Brain pericyte (primary cell): ENCODE results near the gene RNF20.
"Not testable (repeated sequence)": the region's sequence is repeated elsewhere in the genome, so short reads cannot be mapped to it uniquely, and the experiment has no call there.

Experiments
- DNase-seq: peaks from one replicate; pipeline ENCODE4 v3.0.0-alpha.2; 2012; ENCODE audit warnings: low read depth, low spot score

RNF20 gene

DNA sequence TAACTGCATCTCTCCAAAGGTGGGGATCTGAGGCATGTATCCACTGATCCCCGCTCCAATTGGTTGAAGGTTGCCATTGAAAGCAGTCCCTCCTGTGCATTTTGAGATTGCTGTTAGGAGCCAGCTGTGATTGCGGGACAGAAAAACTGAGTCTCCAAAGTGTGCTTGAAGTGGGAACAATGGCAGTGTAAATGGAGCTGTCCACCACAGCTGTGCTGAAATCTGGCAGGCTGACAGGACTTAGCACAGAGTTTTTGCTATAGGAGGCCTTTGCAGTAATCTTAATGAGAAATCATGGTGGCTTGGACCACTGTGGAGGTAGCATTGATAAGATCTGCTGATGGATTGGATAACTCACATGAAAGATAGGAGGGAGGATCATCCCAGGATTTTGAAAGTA, 3.3 kb downstream of the RNF20 start:
- no peak for DNase-seq

DNA sequence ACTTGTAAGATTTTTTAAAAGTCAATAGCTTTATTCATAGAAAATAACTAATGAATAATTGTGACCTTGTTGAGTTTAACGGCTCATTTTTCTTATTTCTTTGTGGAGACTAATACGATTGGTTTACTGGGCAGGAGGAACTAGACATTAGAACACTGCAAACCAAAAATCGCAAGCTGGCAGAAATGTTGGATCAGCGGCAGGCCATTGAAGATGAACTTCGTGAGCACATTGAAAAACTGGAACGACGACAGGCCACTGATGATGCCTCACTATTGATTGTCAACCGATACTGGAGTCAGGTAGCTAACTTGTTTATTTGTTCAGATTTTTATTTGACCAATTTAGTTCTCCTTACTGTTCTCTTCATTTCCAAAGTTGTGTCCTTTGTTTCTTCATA, 6.4 kb downstream of the RNF20 start:
- DNase-seq = no peak

DNA sequence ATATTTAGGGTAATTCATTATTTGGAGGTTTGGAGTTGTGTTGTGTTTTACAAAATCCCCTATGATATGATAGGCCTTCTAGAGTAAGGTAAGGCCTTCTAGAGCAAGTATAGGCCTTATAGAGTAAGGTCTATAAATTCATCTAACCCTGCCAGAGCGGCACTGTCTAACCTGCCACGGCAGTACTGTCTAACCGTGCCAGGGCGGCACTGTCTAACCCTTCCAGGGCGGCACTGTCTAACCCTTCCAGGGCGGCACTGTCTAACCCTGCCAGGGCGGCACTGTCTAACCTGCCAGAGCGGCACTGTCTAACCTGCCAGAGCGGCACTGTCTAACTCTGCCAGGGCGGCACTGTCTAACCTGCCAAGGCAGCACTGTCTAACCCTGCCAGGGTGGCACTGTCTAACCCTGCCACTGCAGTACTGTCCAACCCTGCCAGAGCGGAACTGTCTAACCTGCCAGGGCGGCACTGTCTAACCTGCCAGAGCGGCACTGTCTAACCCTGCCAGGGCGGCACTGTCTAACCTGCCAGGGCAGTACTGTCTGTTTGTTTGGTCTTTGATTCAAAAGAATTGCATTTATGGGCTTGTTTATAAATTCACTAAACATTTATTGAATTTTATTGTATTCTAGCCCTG, 9.6 kb downstream of the RNF20 start:
- DNase-seq = no peak

DNA sequence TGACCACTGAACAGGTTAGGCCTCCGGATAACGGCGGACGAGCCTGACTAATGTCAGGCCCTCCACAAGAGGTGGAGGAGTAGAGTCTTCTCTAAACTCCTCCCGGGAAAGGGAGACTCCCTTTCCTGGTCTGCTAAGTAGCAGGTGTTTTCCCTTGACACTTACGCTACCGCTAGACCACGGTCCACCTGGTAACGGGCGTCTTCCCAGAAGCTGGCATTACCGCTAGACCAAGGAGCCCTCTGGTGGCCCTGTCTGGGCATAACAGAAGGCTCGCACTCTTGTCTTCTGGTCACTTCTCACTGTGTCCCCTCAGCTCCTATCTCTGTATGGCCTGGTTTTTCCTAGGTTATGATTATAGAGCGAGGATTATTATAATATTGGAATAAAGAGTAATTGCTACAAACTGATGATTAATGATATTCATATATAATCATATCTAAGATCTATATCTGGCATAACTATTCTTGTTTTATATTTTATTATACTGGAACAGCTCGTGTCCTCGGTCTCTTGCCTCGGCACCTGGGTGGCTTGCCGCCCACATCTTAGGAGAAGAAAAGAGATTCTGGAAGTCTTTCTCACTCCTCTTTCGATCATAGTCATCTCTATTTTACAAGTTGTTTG, 15.9 kb downstream of the RNF20 start:
- not testable (repeated sequence) for DNase-seq

DNA sequence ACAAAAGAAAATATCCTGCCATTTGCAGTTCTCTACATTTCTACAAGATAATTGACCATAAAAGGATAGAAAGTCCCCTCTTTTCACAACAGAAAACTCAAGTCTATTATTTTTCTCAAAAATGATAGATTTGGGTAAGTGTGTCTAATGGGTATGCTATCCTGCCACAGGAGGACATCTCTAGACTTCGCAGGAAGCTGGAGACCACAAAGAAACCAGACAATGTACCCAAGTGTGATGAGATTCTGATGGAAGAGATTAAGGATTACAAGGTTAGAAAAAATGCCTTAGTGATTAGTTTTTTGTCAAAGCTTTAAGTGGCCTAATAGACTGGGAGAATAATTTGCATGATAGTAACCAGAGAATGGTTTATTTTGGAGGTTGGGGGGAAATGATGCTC, 28.1 kb downstream of the RNF20 start:
- DNase-seq = no peak

DNA sequence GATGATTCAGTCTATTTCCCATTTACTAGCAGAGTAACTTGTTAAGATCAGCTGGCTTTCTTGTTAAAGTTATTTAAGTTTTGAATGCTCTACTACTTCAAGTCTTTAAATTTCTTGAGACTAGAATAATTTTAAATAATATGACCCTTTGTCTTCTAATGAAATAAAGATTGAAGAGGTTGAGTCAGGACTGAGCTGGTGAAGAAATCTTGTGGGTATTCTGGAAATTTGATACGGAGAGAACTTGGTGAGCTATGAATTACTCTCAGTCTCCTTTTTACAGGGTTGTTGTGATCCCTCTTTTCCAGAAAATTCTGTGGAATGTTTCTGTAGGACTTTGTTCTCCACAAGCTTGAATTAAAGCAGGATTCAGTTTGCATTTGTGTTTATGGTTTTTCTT, 29.3 kb downstream of the RNF20 start:
- no peak for DNase-seq

DNA sequence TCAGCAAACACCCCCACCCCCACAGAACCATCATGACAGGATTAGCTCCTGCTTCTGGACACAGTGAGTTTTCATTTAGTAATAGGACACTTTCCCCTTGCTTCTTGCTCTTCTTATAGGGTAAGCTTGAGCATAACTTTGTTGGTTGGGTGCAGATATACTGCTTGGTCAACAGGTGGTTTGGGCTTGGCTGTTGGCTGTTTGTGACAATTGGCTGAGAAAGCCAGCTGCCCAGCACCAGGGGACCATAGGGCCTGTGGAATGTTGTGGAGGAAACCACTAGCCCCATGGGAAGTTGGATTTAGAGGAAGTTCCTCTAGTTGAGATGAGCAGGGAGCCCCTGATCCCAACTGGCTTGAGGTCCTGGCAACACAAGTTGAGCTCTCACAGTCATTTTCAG, 30.6 kb downstream of the RNF20 start:
- no peak for DNase-seq

DNA sequence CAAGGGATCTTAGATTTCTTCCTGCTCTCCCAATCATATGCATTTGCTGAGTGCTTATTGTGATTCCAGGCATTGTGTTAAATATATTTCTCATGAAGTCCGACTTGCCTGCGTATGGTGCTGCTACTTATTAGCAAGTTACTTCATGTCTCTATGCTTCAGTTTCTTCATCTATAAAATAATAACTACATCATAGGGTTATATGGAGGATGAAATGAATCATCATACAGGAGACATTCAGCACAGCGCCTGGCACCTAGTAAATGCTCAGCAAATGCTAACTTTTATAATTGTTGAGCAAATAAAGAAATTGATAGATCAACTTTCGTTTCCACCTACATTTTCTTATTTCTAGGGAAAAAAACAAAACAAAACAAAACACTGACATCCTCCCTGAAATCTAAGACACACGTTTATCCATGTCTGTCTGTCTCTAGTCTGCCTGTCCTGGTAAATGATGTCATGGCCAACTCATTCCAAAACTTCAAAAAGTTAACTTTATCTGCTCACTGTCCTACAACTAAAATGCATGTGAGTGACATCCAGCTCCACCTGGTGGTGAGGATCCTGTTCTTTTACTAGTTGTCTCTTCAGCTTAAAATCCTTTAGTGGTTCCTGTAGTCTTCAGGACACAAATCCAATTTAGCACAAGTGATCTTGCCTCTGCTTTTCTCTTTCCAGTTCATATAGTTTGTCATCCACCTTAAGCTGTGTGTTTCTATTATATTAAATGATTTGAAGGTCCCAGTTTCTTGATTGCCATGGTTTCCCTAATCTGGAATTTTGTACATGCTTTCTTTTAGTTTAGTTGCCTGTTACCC, 33.5 kb downstream of the RNF20 start:
- no peak for DNase-seq

DNA sequence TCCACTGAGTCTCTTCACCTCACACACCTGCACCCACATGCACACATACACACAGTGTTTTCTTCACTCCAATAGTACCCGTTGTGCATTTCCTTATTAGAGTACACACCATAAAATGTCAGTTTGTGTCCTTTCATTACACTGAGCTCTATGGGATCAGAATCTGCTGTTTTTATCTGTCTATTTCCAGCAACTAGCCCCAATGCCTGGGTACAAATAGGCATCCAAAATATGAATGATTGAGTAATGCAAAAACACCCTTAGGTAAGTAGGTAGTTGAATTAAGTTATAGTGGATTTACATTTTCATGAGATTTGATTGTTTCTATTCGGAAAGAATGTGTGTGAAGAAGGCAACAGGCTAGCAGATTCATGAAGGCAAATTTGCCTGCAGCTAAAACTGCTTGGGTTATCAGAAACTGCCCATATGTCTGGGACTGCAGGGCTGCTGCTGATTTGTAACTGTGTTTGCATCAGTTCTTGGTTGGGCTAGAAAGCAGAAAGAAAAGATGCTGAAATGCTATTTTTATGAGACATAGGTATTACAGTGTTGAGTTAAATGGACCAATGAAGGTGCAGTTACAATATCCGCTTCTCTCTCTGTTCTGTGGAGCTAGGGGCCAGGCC, 34.2 kb downstream of the RNF20 start:
- no peak for DNase-seq

DNA sequence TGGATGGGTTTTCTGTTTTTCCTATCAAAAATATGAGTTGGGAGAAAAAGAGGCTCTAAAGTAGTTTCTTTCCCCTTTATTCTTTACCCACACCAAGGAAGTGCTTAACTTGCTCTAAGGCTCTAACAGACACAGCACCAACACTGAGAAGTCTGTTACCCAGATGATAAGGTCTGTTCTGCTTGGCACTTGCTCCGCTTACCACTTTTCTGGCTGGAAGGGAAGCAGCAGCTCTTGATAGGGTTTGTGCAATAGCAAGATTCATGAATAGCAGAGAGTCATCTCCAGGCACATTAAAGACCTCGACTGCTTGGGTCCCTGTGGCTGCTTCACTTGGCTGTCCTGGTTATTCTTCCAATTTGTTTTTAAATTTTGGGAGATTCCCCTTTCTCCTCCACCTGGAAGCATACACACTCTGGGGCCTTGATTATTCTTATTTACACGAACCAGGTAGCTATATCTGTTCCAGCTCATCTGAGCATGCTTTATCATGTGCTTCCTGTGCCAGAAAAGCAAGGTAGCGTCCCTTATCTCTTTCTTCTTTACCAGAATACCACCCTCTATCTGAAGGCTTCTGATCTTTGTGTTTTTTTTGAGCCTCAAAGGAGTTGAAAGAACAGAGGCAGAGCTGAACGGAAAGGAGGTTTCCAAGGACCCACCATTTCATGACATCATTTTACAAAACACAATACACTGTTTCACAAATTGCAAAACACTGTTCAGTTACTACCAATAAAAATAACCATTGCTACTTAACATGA, 36.3 kb downstream of the RNF20 start:
- no peak for DNase-seq

DNA sequence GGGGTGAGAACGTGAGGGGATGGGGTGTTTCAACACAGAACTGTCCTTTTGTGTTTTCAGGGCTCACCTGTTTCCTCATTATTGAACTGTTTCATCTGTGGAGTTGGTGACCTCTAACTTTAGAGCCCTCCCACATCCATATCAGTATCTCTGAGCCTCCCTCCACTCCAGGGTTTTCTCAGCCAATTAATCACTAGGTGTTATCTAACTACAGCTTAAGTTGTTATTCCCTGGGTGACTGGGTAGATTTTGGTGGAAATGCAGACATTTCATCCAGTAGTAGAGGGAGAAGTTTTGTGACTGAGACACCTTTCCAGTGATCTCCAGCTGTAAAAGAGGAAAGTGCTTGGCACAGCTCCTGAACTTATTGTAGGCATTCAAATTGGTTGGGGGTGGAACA, 37.5 kb downstream of the RNF20 start:
- no peak for DNase-seq

DNA sequence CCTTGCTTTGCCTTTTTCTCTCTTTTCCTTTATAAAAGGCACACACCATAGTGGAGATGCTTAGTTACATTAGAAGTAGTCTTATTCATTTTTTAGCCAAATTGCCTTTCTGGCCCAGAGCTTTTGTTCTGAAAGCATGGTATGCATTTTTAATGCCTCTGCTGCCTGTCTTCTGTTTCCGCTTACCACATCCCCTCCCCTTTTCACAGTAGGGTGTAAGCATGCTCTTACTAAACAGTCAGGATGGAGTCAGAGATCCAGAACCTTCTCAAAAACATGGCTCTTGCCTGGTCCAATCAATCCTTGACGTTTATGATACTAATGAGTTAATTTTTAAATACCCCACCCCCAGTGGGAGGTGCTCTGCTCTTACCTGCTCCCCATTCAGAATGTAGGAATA, 38.7 kb downstream of the RNF20 start:
- no peak for DNase-seq

DNA sequence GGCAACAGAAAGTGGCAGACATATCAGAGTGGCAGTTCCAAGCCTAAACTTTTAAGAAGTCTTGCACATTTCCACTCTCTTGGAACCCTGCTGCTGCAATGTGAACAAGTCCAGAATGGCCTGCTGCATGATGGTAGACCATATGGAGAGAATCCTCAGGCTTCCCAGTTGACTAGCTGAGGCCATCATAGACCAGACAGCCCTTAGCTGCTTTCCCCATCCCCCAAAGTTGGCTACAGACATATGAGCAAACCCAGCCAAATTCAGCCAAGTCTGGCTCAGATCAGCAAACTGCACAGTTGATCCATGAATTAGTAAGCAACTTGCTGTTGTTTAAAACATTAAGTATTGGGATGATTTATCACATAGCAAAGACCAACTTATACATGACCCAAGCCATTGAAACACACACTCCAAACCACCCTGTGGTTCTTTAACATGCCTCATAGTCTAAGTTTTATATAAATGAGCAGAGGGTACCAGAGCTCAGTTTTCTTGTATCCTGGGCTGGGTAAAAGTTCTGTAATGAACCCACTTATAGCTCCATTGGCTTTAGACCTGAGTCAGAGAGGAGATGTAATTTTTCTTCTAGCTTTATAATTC, 41.2 kb downstream of the RNF20 start:
- no peak for DNase-seq

DNA sequence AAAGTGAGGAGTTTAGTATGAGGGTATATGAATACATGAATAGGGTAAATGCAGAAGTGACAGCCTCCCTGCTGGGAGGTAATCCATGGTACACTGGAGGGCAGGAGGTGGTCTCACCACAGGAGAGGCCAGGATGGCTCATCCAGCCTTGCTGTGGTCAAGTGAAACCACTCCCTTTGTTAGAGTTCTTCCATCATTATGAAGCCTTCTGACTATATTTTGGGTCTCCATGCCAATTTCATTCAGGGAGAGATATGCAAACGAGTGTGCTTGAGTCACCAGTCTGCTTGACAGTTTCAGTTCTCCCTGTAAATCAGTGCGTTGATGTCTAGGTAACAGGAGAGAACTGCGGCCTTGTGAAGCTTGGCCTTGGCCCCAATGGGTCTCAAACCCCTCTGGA, 44.7 kb downstream of the RNF20 start:
- DNase-seq = no peak

DNA sequence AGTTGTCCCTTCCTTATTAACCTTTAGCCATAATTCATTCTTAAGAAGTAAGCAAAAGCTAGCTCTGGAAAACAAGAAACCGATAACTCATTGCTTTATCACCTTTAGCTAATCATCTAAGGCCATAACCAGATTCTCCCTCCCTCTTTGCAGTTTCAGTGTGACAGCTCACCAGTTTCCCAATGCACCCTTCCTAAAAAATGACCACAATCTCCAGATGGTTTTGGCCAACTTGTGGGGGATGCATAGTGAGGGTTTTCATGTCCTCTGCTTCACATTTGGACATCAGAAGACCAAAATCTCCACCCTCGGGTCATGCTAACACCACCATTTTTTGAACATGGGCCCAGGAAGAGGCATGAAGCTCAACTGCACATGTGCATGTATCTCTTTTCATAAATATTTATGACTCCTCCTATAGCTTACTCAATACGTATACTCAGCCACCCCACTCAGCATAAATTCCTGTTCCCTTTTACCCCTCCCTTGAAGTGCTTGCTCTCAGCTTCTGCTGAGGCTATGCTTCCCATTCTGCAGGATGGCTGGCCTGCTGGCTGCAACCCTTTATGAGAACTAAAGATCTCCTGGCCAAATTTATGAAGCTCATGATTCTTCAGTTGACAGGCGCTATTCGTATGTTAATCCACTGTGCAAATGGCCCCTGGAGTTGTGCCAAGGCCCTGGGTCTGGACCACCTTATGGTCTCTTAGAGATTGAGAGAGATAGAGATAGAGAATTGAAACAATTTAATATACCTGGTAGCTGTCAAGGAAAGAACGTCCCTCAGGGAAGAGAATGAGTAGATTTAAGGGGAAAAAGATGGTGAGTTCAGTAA, 46.3 kb downstream of the RNF20 start:
- no peak for DNase-seq

DNA sequence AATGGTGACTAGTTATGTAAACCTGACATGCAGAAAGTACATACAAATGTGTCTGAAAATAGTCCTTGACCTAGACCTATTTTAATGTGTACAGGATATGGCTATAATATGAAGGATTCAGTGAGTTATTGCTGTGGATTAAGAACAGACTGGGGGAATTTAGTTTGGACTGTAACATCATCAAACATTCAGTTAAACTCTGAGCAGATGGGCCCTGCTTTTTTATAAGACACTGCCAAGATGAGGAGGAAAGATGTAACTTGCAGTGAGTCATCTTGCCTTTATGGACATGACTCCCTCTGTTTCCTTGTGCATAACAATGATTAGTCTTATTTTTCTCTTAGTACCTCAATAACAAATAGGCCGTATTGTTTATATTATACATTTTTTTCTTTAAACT, 48.9 kb downstream of the RNF20 start:
- no peak for DNase-seq

DNA sequence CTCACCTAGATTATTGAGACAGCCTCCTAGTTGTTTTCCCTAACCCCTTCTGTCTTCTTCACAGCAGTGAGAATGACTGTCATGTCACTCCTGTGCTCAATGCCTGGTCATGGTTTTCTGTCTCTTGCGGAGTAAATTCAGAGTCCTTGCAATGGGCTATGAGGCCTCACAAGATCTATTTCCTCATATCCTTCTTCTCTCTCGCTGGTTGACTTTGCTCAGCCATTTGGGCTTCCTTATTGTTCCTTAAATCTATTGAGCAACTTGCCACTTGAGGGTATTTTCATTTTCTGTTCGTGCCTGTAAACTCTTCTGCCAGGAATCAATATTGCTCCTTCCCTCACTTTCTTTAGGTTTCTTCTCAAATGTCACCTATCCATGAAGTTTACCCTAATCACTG, 52.1 kb downstream of the RNF20 start:
- no peak for DNase-seq

DNA sequence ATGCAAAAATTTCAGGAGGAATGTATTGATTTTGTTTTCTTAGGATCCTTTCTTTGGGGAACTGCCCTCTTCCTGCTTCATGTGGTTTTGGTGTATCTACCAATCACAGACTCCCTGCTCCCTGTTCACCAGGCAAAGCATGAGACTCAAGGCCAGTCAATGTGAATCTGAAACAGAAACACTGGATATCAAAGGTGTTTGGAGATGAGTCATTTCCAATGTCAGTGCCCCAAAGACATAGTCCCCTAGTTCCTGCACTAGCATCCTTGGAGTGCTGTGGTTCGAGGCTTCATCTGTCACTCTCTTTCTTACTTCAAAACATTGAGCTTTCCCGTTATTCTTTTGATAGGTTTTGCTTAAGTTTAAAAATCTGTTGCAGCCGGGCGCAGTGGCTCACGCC, 53.0 kb downstream of the RNF20 start:
- no peak for DNase-seq

DNA sequence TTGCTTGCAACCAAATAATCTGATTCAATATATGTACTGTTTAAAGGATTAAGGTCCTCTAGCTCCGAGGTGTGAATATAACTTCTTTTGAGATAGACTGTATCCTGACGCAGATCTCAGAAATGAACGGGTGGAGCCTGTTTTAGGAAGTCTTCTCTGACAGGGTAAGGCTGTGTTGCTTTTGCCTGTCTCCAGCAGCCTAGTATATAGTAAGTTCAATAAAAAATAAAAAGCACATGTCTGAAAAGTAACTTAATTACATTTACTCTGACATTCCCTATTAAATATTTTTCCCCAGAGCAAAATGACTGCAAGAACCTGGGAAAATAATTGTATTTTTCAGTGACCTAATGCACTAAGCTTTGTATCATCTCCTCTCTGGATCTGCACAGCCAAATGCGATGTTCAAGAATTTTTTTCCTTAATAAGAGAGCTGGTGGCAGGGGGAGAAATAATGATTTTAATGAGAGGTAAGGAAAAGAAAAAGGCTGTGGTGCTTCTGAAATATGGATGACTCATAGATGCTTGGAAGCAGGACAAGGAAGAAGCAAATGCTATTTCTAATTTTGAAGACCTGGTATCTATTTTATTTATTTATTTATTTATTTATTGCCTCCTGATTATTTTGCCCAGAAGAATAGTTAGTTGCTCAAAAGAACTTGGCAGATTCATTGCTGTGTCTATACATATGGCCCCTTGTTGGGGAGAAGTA, 53.8 kb downstream of the RNF20 start:
- DNase-seq = no peak

DNA sequence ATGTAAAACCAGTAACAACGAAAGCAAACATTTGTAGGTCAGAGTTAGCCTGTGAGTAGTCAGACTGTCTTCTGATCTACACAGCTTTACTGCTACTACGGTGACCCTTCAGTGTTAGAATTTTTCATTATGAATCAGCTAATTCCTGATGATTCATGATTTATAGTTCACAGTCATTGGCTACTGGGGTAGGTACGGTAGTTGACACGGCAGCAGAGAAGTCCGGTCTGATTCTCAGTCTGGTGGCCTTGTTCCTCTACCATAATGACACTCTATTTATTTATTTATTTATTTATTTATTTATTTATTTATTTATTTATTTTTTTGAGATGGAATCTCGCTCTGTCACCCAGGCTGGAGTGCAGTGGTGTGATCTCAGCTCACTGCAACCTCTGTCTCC, 56.4 kb downstream of the RNF20 start:
- not testable (repeated sequence) for DNase-seq
